RPMI8226 (cell line): ENCODE measurements around the gene SATB2.
A peak's percentile ranks its signal among the peaks of the same experiment; 100 is the strongest.

Source experiments
- DNase-seq: peaks from one replicate; pipeline ENCODE4 v3.0.0-alpha.2; 2015

Gene SATB2

GRCh38 chr2:199315299-199316179, 142.2 kb downstream of the SATB2 start:
- peak; percentile 36 for DNase-seq

- no peak for DNase-seq
Observed at GRCh38 chr2:199312931-199313330, 144.8 kb downstream of the SATB2 start.

GRCh38 chr2:199310771-199311585, 146.8 kb downstream of the SATB2 start:
- no peak for DNase-seq

- no peak for DNase-seq
Observed at GRCh38 chr2:199309973-199310372, 147.8 kb downstream of the SATB2 start.

- no peak for DNase-seq
Observed at GRCh38 chr2:199309411-199309810, 148.3 kb downstream of the SATB2 start.

GRCh38 chr2:199308567-199308966, 149.2 kb downstream of the SATB2 start:
- no peak for DNase-seq

GRCh38 chr2:199307461-199307860, 150.3 kb downstream of the SATB2 start:
- no peak for DNase-seq

- no peak for DNase-seq
Observed at GRCh38 chr2:199306116-199306515, 151.6 kb downstream of the SATB2 start.

- no peak for DNase-seq
Observed at GRCh38 chr2:199303728-199304177, 154.0 kb downstream of the SATB2 start.

GRCh38 chr2:199302851-199303250, 154.9 kb downstream of the SATB2 start:
- DNase-seq: no peak

GRCh38 chr2:199288424-199288823, 169.3 kb downstream of the SATB2 start:
- no peak for DNase-seq

GRCh38 chr2:199282309-199282708, 175.4 kb downstream of the SATB2 start:
- DNase-seq: no peak

GRCh38 chr2:199279146-199279545, 178.6 kb downstream of the SATB2 start:
- no peak for DNase-seq

GRCh38 chr2:199278099-199278498, 179.6 kb downstream of the SATB2 start:
- no peak for DNase-seq

- no peak for DNase-seq
Observed at GRCh38 chr2:199273042-199273511, 184.7 kb downstream of the SATB2 start.

- no peak for DNase-seq
Observed at GRCh38 chr2:199261936-199262335, 195.8 kb downstream of the SATB2 start.

GRCh38 chr2:199261239-199261638, 196.5 kb downstream of the SATB2 start:
- no peak for DNase-seq

GRCh38 chr2:199259671-199260070, 198.1 kb downstream of the SATB2 start:
- DNase-seq: no peak

- DNase-seq: no peak
Observed at GRCh38 chr2:199258291-199258690, 199.4 kb downstream of the SATB2 start.

GRCh38 chr2:199257261-199258224, 200.2 kb downstream of the SATB2 start:
- no peak for DNase-seq

GRCh38 chr2:199230091-199230490, 227.6 kb downstream of the SATB2 start:
- no peak for DNase-seq
